PC-3 (cell line): Measurements from ENCODE around the gene ATF6B.

Experiments used
- CTCF ChIP-seq: fragments of 300-600 bp; sonication (generic); conservative IDR thresholded peaks from 2 replicates; pipeline ENCODE4 v1.5.1; 2017; ENCODE audit warnings: antibody characterized with exemption, low read depth, mild to moderate bottlenecking, low read length
- EZH2phosphoT487 ChIP-seq: fragments of 300-600 bp; sonication (generic); IDR thresholded peaks from 2 replicates; pipeline ENCODE4 v1.6.1; 2018; ENCODE audit warnings: mild to moderate bottlenecking, antibody characterized with exemption, low read length, borderline replicate concordance

DNA sequence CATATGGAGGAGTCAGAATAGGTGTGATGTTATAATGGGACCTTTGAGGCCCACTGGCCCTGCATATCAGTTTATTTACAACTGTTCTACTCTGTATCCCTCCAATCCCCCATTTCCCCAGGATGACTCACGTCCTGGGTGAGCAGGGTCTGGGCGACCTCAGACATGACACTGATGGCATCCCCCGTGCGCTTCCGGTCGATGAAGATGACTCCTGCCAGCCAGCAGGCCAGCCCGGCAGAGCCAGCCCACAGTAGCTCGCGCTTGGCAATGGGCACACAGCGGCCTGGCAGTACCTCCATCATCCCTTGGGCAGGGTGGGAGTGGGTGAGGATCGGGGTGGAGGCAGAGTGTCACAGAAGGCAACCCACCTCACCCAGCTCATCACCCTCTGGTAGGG is 42.2 kb upstream of the ATF6B start:
- TF ChIP-seq CTCF (no peak), EZH2phosphoT487 (no peak)
